ENCODE results near the gene TMEM175.
A peak's percentile ranks its signal among the peaks of the same experiment; 100 is the strongest.

Gene TMEM175

GRCh38 chr4:968621-969394 lies 36.5 kb downstream of the TMEM175 start:
- TF ChIP-seq, protein P1, sequence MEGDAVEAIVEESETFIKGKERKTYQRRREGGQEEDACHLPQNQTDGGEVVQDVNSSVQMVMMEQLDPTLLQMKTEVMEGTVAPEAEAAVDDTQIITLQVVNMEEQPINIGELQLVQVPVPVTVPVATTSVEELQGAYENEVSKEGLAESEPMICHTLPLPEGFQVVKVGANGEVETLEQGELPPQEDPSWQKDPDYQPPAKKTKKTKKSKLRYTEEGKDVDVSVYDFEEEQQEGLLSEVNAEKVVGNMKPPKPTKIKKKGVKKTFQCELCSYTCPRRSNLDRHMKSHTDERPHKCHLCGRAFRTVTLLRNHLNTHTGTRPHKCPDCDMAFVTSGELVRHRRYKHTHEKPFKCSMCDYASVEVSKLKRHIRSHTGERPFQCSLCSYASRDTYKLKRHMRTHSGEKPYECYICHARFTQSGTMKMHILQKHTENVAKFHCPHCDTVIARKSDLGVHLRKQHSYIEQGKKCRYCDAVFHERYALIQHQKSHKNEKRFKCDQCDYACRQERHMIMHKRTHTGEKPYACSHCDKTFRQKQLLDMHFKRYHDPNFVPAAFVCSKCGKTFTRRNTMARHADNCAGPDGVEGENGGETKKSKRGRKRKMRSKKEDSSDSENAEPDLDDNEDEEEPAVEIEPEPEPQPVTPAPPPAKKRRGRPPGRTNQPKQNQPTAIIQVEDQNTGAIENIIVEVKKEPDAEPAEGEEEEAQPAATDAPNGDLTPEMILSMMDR (conservative IDR thresholded peaks at IDR 0.05; ENCODE audit: low read depth, low read length) = no peak
- H3K4me3 ChIP-seq (ENCODE audit: low read length) = no peak overlapping the region
- DNase-seq (ENCODE audit: low read depth) = no peak

GRCh38 chr4:970046-970745 lies 37.9 kb downstream of the TMEM175 start:
- TF ChIP-seq, protein P1 (conservative IDR thresholded peaks at IDR 0.05; ENCODE audit: low read depth, low read length) = no peak
- H3K4me3 ChIP-seq (ENCODE audit: low read length) = no peak overlapping the region
- no peak for DNase-seq (ENCODE audit: low read depth)

DNA sequence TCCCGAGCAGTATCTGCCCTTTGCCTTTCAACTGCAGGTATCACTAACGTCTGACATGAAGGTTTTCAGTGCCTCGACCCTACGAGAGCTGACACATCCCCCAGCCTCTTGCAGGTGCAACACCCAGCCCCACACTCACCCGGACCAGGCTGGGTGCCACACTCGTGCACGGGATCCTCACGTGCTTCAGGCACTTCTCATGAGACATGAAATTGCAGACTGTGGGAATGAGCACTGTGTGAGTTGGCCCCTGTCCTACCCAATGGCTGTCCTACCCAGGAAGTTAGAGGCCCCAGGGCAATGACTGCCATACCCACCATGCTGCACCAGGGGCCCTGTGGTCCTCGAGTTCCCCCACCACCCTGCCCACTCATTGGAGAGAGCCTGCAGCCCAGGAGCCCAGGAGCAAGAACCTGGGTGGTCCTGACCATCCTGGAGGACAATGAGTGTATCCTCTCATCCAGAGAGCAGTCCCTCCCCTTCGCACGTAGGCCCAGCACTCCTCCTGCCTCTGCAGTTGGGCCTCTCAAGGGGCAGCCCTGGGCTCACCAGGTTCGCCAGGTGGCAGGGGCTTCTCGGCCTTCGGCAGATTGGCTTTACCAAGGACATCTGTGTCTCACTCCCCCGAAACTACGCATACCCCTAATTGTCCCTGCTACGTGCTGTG lies 38.7 kb downstream of the TMEM175 start:
- DNase-seq (ENCODE audit: low read depth) = no peak
- H3K4me3 ChIP-seq (ENCODE audit: low read length) = no peak overlapping the region
- TF ChIP-seq, protein P1 (conservative IDR thresholded peaks at IDR 0.05; ENCODE audit: low read depth, low read length) = no peak

- no peak for DNase-seq (ENCODE audit: low read depth)
- TF ChIP-seq, protein P1 (conservative IDR thresholded peaks at IDR 0.05; ENCODE audit: low read depth, low read length) = no peak
- H3K4me3 ChIP-seq (ENCODE audit: low read length) = peak overlapping the region; percentile 56
These were observed 39.6 kb downstream of the TMEM175 start for GRCh38 chr4:971666-972500.

DNA sequence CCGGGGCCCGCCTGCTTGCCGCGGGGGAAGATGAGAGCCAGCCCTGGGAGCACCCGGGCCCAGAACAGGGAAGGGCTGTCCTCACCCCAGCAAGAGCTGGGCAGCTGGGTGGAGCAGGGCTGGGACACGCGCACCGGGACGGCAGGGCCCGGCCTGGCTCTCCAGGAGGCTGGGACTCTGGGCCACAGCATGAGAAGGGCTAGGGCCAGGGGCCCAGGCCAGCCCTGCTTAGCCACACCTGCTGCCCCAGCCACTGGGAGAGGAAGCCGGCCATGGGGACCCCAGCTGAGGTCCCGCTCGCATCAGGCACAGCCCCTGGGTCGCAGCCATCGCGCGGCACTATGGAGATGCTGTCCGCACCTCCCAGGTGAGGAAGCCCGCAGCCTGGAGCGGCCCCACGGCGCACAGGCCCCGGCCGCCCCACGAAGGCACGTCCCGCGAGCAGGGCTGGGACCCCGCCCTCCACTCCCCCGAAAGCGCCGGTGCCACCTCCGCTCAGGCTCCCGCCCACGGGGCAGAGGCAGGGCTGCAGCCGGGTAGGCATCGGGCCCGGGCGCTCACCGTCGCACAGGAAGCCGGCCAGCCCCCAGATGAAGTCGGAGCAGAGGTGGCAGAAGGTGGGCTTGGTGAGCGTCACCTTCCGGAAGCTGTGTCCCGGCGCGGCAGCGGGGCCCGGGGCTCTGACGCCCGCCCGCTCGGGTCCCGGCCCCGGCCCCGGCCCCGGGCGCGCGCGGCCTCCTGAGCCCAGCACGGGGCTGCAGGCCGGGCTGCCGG lies 40.6 kb downstream of the TMEM175 start:
- no peak for DNase-seq (ENCODE audit: low read depth)
- TF ChIP-seq, protein P1 (conservative IDR thresholded peaks at IDR 0.05; ENCODE audit: low read depth, low read length) = no peak
- H3K4me3 ChIP-seq (ENCODE audit: low read length) = peak overlapping the region; percentile 56
